ENCODE results near the gene FAM171A2. TPM values are rescaled to one million over a fixed set of nuclear protein-coding genes. Genes with fewer than 3 reads are reported as not detected.

The FAM171A2 gene
- total RNA-seq, 4 donors from 2014 or later = 0.10 to 0.47 (median 0.23) TPM; not detected in 1

DNA sequence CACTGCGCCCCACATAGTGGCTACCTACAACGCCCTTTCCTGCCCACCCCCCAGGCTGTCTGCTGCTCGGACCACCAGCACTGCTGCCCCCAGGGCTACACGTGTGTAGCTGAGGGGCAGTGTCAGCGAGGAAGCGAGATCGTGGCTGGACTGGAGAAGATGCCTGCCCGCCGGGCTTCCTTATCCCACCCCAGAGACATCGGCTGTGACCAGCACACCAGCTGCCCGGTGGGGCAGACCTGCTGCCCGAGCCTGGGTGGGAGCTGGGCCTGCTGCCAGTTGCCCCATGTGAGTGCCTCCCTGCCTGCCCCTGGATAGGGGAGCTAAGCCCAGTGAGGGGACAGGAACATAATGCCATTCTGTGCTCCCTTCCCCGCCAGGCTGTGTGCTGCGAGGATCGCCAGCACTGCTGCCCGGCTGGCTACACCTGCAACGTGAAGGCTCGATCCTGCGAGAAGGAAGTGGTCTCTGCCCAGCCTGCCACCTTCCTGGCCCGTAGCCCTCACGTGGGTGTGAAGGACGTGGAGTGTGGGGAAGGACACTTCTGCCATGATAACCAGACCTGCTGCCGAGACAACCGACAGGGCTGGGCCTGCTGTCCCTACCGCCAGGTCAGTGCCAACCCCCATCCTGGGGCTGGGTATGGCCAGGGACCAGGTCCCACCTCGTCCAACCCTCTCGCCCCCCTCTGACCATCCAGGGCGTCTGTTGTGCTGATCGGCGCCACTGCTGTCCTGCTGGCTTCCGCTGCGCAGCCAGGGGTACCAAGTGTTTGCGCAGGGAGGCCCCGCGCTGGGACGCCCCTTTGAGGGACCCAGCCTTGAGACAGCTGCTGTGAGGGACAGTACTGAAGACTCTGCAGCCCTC lies 11.5 kb downstream of the FAM171A2 start:
- Histone ChIP-seq H3K9me3 (no peaks in the 10 kb centered on the region), H3K4me3 (no peak overlapping the region), H3K36me3 (peaks cover 0 to 36% of the 10 kb centered on the region in 2 donors), H3K4me1 (no peaks in the 10 kb centered on the region), H3K27me3 (no peaks in the 10 kb centered on the region), H3K27ac (no peak overlapping the region)
- in situ Hi-C loops (cut with MboI; ENCODE audit: low sequenced_read_pairs in 4 of 4) = no loop called here
- no peak for TF ChIP-seq POLR2A (IDR thresholded peaks at IDR 0.05)
- TF ChIP-seq, protein P1, sequence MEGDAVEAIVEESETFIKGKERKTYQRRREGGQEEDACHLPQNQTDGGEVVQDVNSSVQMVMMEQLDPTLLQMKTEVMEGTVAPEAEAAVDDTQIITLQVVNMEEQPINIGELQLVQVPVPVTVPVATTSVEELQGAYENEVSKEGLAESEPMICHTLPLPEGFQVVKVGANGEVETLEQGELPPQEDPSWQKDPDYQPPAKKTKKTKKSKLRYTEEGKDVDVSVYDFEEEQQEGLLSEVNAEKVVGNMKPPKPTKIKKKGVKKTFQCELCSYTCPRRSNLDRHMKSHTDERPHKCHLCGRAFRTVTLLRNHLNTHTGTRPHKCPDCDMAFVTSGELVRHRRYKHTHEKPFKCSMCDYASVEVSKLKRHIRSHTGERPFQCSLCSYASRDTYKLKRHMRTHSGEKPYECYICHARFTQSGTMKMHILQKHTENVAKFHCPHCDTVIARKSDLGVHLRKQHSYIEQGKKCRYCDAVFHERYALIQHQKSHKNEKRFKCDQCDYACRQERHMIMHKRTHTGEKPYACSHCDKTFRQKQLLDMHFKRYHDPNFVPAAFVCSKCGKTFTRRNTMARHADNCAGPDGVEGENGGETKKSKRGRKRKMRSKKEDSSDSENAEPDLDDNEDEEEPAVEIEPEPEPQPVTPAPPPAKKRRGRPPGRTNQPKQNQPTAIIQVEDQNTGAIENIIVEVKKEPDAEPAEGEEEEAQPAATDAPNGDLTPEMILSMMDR (IDR thresholded peaks at IDR 0.05 in 4 of 5, conservative IDR thresholded peaks at IDR 0.05 in 1 of 5) = no peak
- intact Hi-C loops (cut with DNase I; ENCODE audit: low total_unique reads) = no loop called here
- no peak for DNase-seq
- no peak for ATAC-seq

DNA sequence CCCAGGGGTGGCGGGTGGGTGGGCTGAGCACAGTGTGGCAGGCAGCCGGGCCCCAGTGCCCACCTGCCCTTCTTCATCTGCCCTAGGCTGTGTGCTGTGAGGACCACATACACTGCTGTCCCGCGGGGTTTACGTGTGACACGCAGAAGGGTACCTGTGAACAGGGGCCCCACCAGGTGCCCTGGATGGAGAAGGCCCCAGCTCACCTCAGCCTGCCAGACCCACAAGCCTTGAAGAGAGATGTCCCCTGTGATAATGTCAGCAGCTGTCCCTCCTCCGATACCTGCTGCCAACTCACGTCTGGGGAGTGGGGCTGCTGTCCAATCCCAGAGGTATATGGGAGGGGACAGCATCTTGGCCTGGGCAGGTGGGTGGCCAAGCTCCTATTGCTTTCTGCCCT lies 12.2 kb downstream of the FAM171A2 start:
- DNase-seq = no peak
- intact Hi-C loops (cut with DNase I; ENCODE audit: low total_unique reads) = no loop called here
- Histone ChIP-seq H3K27me3 (no peaks in the 10 kb centered on the region), H3K4me3 (no peak overlapping the region), H3K36me3 (peaks cover 0 to 36% of the 10 kb centered on the region in 2 donors), H3K27ac (no peak overlapping the region), H3K4me1 (no peaks in the 10 kb centered on the region), H3K9me3 (no peaks in the 10 kb centered on the region)
- no peak for ATAC-seq
- TF ChIP-seq POLR2A (IDR thresholded peaks at IDR 0.05) = no peak
- TF ChIP-seq, protein P1 (IDR thresholded peaks at IDR 0.05 in 4 of 5, conservative IDR thresholded peaks at IDR 0.05 in 1 of 5) = no peak
- in situ Hi-C loops (cut with MboI; ENCODE audit: low sequenced_read_pairs in 4 of 4) = no loop called here

DNA sequence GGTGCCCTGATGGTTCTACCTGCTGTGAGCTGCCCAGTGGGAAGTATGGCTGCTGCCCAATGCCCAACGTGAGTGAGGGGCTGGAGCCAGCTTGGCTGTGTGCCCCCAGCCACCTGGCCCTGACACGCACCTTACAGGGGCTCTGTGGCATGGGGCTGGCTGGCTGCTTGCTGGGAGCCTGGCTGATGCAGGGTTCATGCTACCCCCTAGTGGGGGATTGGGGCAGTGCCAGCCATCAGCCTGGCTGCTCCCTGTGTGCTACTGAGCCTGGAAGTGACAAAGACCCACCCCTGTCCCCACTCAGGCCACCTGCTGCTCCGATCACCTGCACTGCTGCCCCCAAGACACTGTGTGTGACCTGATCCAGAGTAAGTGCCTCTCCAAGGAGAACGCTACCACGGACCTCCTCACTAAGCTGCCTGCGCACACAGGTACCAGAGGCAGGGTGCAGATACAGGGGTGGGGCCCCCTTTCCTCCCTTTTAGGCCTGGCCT lies 12.9 kb downstream of the FAM171A2 start:
- H3K36me3 ChIP-seq = peaks cover 0 to 36% of the 10 kb centered on the region in 2 donors
- H3K27me3 ChIP-seq = no peaks in the 10 kb centered on the region
- TF ChIP-seq POLR2A (IDR thresholded peaks at IDR 0.05) = no peak
- TF ChIP-seq, protein P1 (IDR thresholded peaks at IDR 0.05 in 4 of 5, conservative IDR thresholded peaks at IDR 0.05 in 1 of 5) = peak in 4 of 5 experiments; percentile 47 to 67 (median 58)
- no peaks in the 10 kb centered on the region for H3K9me3 ChIP-seq
- intact Hi-C loops (cut with DNase I; ENCODE audit: low total_unique reads) = no loop called here
- in situ Hi-C loops (cut with MboI; ENCODE audit: low sequenced_read_pairs in 4 of 4) = no loop called here
- no peak for ATAC-seq
- H3K27ac ChIP-seq = no peak overlapping the region
- H3K4me3 ChIP-seq = no peak overlapping the region
- peaks cover 0 to 3% of the 10 kb centered on the region in 2 donors for H3K4me1 ChIP-seq
- peak in 1 of 2 donors; percentile 32 for DNase-seq

DNA sequence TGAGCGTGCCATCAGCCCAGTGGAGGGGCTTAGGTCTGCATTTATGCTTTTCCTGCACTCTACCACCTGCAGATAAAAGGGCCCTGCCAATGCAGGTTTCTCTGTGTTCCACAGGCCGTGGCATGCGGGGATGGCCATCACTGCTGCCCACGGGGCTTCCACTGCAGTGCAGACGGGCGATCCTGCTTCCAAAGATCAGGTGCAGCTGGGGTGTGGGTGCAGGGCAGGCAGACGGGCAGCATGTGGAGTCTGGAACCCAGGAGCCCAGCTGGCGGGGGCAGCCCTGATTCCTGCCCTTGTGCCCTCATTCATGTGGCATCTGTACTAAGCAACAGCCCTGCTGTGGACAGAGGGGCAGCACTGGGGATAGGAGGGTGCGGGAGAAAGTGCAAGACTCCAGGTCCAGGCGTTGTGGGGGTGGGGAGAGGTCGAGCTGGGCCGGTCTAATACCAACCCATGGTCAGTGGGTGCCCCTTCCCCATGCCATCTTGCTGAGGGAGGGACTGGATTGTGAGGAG lies 14.0 kb downstream of the FAM171A2 start:
- H3K27ac ChIP-seq = no peak overlapping the region
- no peak overlapping the region for H3K4me3 ChIP-seq
- intact Hi-C loops (cut with DNase I; ENCODE audit: low total_unique reads) = loop anchor here (5.0 kb wide), 1 partner anchor 137 kb away; no protein-coding TSS in a partner anchor
- ATAC-seq = no peak
- H3K4me1 ChIP-seq = peaks cover 3 to 4% of the 10 kb centered on the region in 2 donors
- no peak for DNase-seq
- peaks cover 0 to 36% of the 10 kb centered on the region in 2 donors for H3K36me3 ChIP-seq
- no peaks in the 10 kb centered on the region for H3K27me3 ChIP-seq
- TF ChIP-seq, protein P1 (IDR thresholded peaks at IDR 0.05 in 4 of 5, conservative IDR thresholded peaks at IDR 0.05 in 1 of 5) = no peak
- no peak for TF ChIP-seq POLR2A (IDR thresholded peaks at IDR 0.05)
- in situ Hi-C loops (cut with MboI; ENCODE audit: low sequenced_read_pairs in 4 of 4) = no loop called here
- no peaks in the 10 kb centered on the region for H3K9me3 ChIP-seq

Data from gastrocnemius medialis (tissue), 4 donors.